GM04503 (cell line): Measurements from ENCODE around the gene SEMA3E.
"Not testable (repeated sequence)": the region's sequence is repeated elsewhere in the genome, so short reads cannot be mapped to it uniquely, and the experiment has no call there.

Source experiments
- DNase-seq: peaks from one replicate; pipeline ENCODE4 v3.0.0-alpha.2; 2012; ENCODE audit warnings: low read depth

The SEMA3E gene

GRCh38 chr7:83451501-83452045 lies 197.4 kb downstream of the SEMA3E start:
- DNase-seq, result no peak

- no peak for DNase-seq
Measured at GRCh38 chr7:83449781-83450180, 199.2 kb downstream of the SEMA3E start.

- no peak for DNase-seq
Measured at GRCh38 chr7:83447681-83448080, 201.3 kb downstream of the SEMA3E start.

- DNase-seq, result no peak
Measured at GRCh38 chr7:83446102-83446669, 202.8 kb downstream of the SEMA3E start.

- DNase-seq, result no peak
Measured at GRCh38 chr7:83442911-83443310, 206.0 kb downstream of the SEMA3E start.

GRCh38 chr7:83439026-83439425 lies 209.9 kb downstream of the SEMA3E start:
- no peak for DNase-seq

- not testable (repeated sequence) for DNase-seq
Measured at GRCh38 chr7:83430289-83430688, 218.7 kb downstream of the SEMA3E start.

- DNase-seq, result no peak
Measured at GRCh38 chr7:83429493-83429892, 219.4 kb downstream of the SEMA3E start.

- DNase-seq, result no peak
Measured at GRCh38 chr7:83427884-83428283, 221.1 kb downstream of the SEMA3E start.

GRCh38 chr7:83426325-83426724 lies 222.6 kb downstream of the SEMA3E start:
- DNase-seq, result no peak

GRCh38 chr7:83419013-83419412 lies 229.9 kb downstream of the SEMA3E start:
- DNase-seq, result no peak

- DNase-seq, result no peak
Measured at GRCh38 chr7:83415840-83416239, 233.1 kb downstream of the SEMA3E start.

- no peak for DNase-seq
Measured at GRCh38 chr7:83414947-83415346, 234.0 kb downstream of the SEMA3E start.

GRCh38 chr7:83413831-83414230 lies 235.1 kb downstream of the SEMA3E start:
- no peak for DNase-seq

GRCh38 chr7:83413424-83413823 lies 235.5 kb downstream of the SEMA3E start:
- DNase-seq, result no peak

GRCh38 chr7:83410989-83411591 lies 237.8 kb downstream of the SEMA3E start:
- no peak for DNase-seq

GRCh38 chr7:83394776-83395175 lies 254.2 kb downstream of the SEMA3E start:
- no peak for DNase-seq

- no peak for DNase-seq
Measured at GRCh38 chr7:83388436-83388835, 260.5 kb downstream of the SEMA3E start.

GRCh38 chr7:83366629-83367028 lies 282.3 kb downstream of the SEMA3E start:
- no peak for DNase-seq

- DNase-seq, result no peak
Measured at GRCh38 chr7:83365746-83366145, 283.2 kb downstream of the SEMA3E start.

GRCh38 chr7:83362871-83363550 lies 285.9 kb downstream of the SEMA3E start:
- no peak for DNase-seq

GRCh38 chr7:83359108-83359507 lies 289.8 kb downstream of the SEMA3E start:
- DNase-seq, result no peak

GRCh38 chr7:83355143-83355542 lies 293.8 kb downstream of the SEMA3E start:
- no peak for DNase-seq
